SK-N-SH (cell line): ENCODE data around the gene KCNE3. TPM values are rescaled to one million over a fixed set of nuclear protein-coding genes. Genes with fewer than 3 reads are reported as not detected.

Experiments
- CTCF ChIA-PET: fragments of 300-600, 350-600 bp; formaldehyde crosslinking; extraction: SDS; loops from one replicate; lab custom pipeline; 2021; lab: Yijun Ruan, JAX
- POLR2A ChIA-PET: fragments of 350-600 bp; sonication (Branson Sonifier 250); formaldehyde crosslinking; extraction: SDS; loops from one replicate; lab custom pipeline; 2020; ENCODE audit warnings: antibody characterized with exemption, inconsistent platforms; lab: Yijun Ruan, JAX
- DNase-seq: peaks from one replicate; pipeline ENCODE4 v3.0.0; 2012
- H2AFZ ChIP-seq: fragments of 200-600 bp; sonication (generic); 2 replicates; pipeline ENCODE4 v1.8.1; 2016; ENCODE audit warnings: antibody characterized with exemption, mild to moderate bottlenecking, low read depth
- H3F3A ChIP-seq: fragments of 200-600 bp; sonication (generic); replicated peaks from 2 replicates; pipeline ENCODE3; 2016; ENCODE audit warnings: antibody characterized with exemption, mild to moderate bottlenecking; ENCODE audit not compliant: insufficient read depth
- H3K27ac ChIP-seq, 2 experiments: fragments of 200-500 bp in 1 of 2; fragments of 200-600 bp in 1 of 2; sonication (Bioruptor generic) in 1 of 2; sonication (generic), shearing (Covaris generic) in 1 of 2; 2 replicates each; pipeline versions ENCODE4 v1.5.1 to v1.6.1; 2014 to 2016; ENCODE audit warnings: low read depth in 2 of 2, inconsistent platforms in 1 of 2, low read length in 1 of 2, mild to moderate bottlenecking in 1 of 2, mixed read lengths in 1 of 2
- H3K27me3 ChIP-seq: fragments of 200-600 bp; sonication (generic), shearing (Covaris generic); 2 replicates; pipeline ENCODE4 v1.6.1; 2016; ENCODE audit warnings: mixed run types; ENCODE audit not compliant: insufficient read depth
- H3K36me3 ChIP-seq, 2 experiments: fragments of 200-500 bp in 1 of 2; fragments of 200-600 bp in 1 of 2; sonication (Bioruptor generic) in 1 of 2; sonication (generic) in 1 of 2; replicated peaks in 1 of 2; 2 replicates each; pipeline versions ENCODE3 to v1.5.1; 2014 to 2016; ENCODE audit warnings: low read length in 1 of 2, mild to moderate bottlenecking in 1 of 2; ENCODE audit not compliant: insufficient read depth in 2 of 2, control insufficient read depth in 1 of 2
- H3K4me1 ChIP-seq, 2 experiments: fragments of 200-500 bp in 1 of 2; fragments of 200-600 bp in 1 of 2; sonication (Bioruptor generic) in 1 of 2; sonication (generic), shearing (Covaris generic) in 1 of 2; 2 replicates each; pipeline versions ENCODE4 v1.5.1 to v1.6.1; 2014 to 2016; ENCODE audit warnings: low read depth in 1 of 2, low read length in 1 of 2, mixed run types in 1 of 2; ENCODE audit not compliant: insufficient read depth in 2 of 2, control insufficient read depth in 1 of 2
- H3K4me2 ChIP-seq: fragments of 200-600 bp; sonication (generic), shearing (Covaris generic); 2 replicates; pipeline ENCODE4 v1.6.1; 2017; ENCODE audit warnings: mixed run types
- H3K4me3 ChIP-seq, 2 experiments: fragments of 200-500 bp in 1 of 2; fragments of 200-600 bp in 1 of 2; sonication (Bioruptor generic) in 1 of 2; sonication (generic), shearing (Covaris generic) in 1 of 2; 2 replicates each; pipeline versions ENCODE4 v1.5.1 to v1.8.1; 2014 to 2016; ENCODE audit warnings: low read depth in 2 of 2, inconsistent platforms in 1 of 2, low read length in 1 of 2, mild to moderate bottlenecking in 1 of 2, mixed read lengths in 1 of 2, moderate library complexity in 1 of 2
- H3K79me2 ChIP-seq: fragments of 200-600 bp; sonication (generic); 2 replicates; pipeline ENCODE4 v1.8.1; 2017; ENCODE audit warnings: mild to moderate bottlenecking; ENCODE audit not compliant: insufficient read depth
- H3K9ac ChIP-seq: fragments of 200-600 bp; sonication (generic); 2 replicates; pipeline ENCODE4 v1.6.1; 2017; ENCODE audit warnings: mixed run types
- H3K9me2 ChIP-seq: fragments of 200-600 bp; sonication (generic); 2 replicates; pipeline ENCODE4 v1.6.1; 2017; ENCODE audit warnings: mixed run types
- H3K9me3 ChIP-seq: fragments of 200-600 bp; sonication (generic); 2 replicates; pipeline ENCODE4 v1.6.1; 2017; ENCODE audit warnings: mixed run types, mild to moderate bottlenecking, moderate library complexity
- H4K20me1 ChIP-seq: fragments of 200-600 bp; sonication (generic); 2 replicates; pipeline ENCODE4 v1.6.1; 2017; ENCODE audit warnings: mild to moderate bottlenecking, mixed run types; ENCODE audit not compliant: insufficient read depth
- CHD2 ChIP-seq: fragments of 150-350 bp; IDR thresholded peaks from 2 replicates; pipeline ENCODE4 v1.6.1; 2018; ENCODE audit warnings: low read length; ENCODE audit not compliant: partially characterized antibody
- ELF1 ChIP-seq: IDR thresholded peaks from 2 replicates; pipeline ENCODE4 v1.4.0; 2012
- EP300 ChIP-seq, 2 experiments: IDR thresholded peaks; 2 replicates each; pipeline versions ENCODE4 v1.4.0 to v1.6.1; 2012; ENCODE audit warnings: borderline replicate concordance in 1 of 2, low read depth in 1 of 2, low read length in 1 of 2
- EZH2phosphoT487 ChIP-seq: fragments of 200-600 bp; sonication (generic); IDR thresholded peaks from 2 replicates; pipeline ENCODE4 v1.6.1; 2017; ENCODE audit warnings: low read depth, mixed run types, mild to moderate bottlenecking, antibody characterized with exemption, moderate library complexity, borderline replicate concordance
- FOSL2 ChIP-seq: IDR thresholded peaks from 2 replicates; pipeline ENCODE4 v1.4.0; 2012; ENCODE audit warnings: low read depth, mild to moderate bottlenecking, moderate library complexity, borderline replicate concordance
- FOXM1 ChIP-seq: IDR thresholded peaks from 2 replicates; pipeline ENCODE4 v1.4.0; 2012; ENCODE audit warnings: low read depth, mild to moderate bottlenecking
- IRF3 ChIP-seq: fragments of 150-350 bp; IDR thresholded peaks from 2 replicates; pipeline ENCODE4 v1.6.1; 2016; ENCODE audit warnings: mild to moderate bottlenecking, low read depth, low read length
- MAX ChIP-seq: IDR thresholded peaks from 2 replicates; pipeline ENCODE4 v1.4.0; 2012; ENCODE audit warnings: low read depth
- MXI1 ChIP-seq: IDR thresholded peaks from 2 replicates; pipeline ENCODE4 v1.6.1; 2012; ENCODE audit warnings: mild to moderate bottlenecking, low read depth, low read length, improper control_type of control experiment
- NFIC ChIP-seq: IDR thresholded peaks from 2 replicates; pipeline ENCODE4 v1.4.0; 2012; ENCODE audit warnings: borderline replicate concordance
- PBX3 ChIP-seq: IDR thresholded peaks from 2 replicates; pipeline ENCODE4; 2012
- POLR2AphosphoS5 ChIP-seq: IDR thresholded peaks from 2 replicates; pipeline ENCODE4 v1.6.1; 2012; ENCODE audit warnings: low read depth, low read length
- REST ChIP-seq: IDR thresholded peaks from 2 replicates; pipeline ENCODE4 v1.6.1; 2012; ENCODE audit warnings: mild to moderate bottlenecking, low read depth, low read length, moderate library complexity
- RXRA ChIP-seq: IDR thresholded peaks from 2 replicates; pipeline ENCODE4 v1.4.0; 2012; ENCODE audit warnings: low read depth, mild to moderate bottlenecking, borderline replicate concordance
- SMC3 ChIP-seq: IDR thresholded peaks from 2 replicates; pipeline ENCODE4 v1.6.1; 2012; ENCODE audit warnings: low read depth, low read length, improper control_type of control experiment
- TAF1 ChIP-seq: IDR thresholded peaks from 2 replicates; pipeline ENCODE4 v1.6.1; 2012; ENCODE audit warnings: low read depth, mild to moderate bottlenecking, low read length, moderate library complexity, borderline replicate concordance
- TCF12 ChIP-seq: IDR thresholded peaks from 2 replicates; pipeline ENCODE4 v1.4.0; 2012
- TEAD4 ChIP-seq: IDR thresholded peaks from 2 replicates; pipeline ENCODE4 v1.4.0; 2012; ENCODE audit warnings: mild to moderate bottlenecking, borderline replicate concordance; ENCODE audit not compliant: insufficient read depth
- USF1 ChIP-seq: IDR thresholded peaks from 2 replicates; pipeline ENCODE4 v1.4.0; 2012; ENCODE audit warnings: low read depth, borderline replicate concordance
- YY1 ChIP-seq: IDR thresholded peaks from 2 replicates; pipeline ENCODE4 v1.4.0; 2012; ENCODE audit warnings: low read depth, mild to moderate bottlenecking
- WGBS: methylation state at CpG from one replicate; pipeline ENCODE4 v1.1.6; 2017; ENCODE audit warnings: low lambda C conversion rate; 5-methylcytosine and 5-hydroxymethylcytosine counted together
- polyA plus RNA-seq, 3 experiments: library from polyadenylated mRNA; depleted of rRNA; stranded (reverse); fragments of >200 nt; gene quantifications; 2 replicates each; pipeline ENCODE4 v1.2.3, GENCODE V29; 2012

Gene KCNE3
- polyA plus RNA-seq, 1 of the 3 experiments (the other 2 are of a cell fraction), result not detected

GRCh38 chr11:74412733-74413359 is 54.5 kb downstream of the KCNE3 start:
- Histone ChIP-seq H3K36me3 (no peaks in the 10 kb centered on the region), H3K79me2 (no peaks in the 10 kb centered on the region), H3K4me1 (peaks cover 0 to 6% of the 10 kb centered on the region in 2 experiments; a peak in 3 of 4 replicates), H3K27me3 (no peaks in the 10 kb centered on the region), H3K9me2 (no peaks in the 10 kb centered on the region), H3K27ac (no peak overlapping the region), H4K20me1 (no peaks in the 10 kb centered on the region), H2AFZ (no peak overlapping the region), H3K4me3 (no peak overlapping the region), H3K9ac (no peak overlapping the region), H3K9me3 (no peaks in the 10 kb centered on the region), H3K4me2 (no peak overlapping the region), H3F3A (peaks cover 3% of the 10 kb centered on the region)
- POLR2A ChIA-PET, result no interaction called here
- no peak for TF ChIP-seq FOSL2
- no peak for TF ChIP-seq MXI1
- TF ChIP-seq POLR2AphosphoS5, result no peak
- no peak for TF ChIP-seq EP300 (IDR thresholded peaks at IDR 0.05; ENCODE audit: borderline replicate concordance in 1 of 2, low read depth in 1 of 2, low read length in 1 of 2)
- no peak for TF ChIP-seq YY1
- no peak for TF ChIP-seq TCF12
- no peak for TF ChIP-seq TAF1
- TF ChIP-seq USF1, result no peak
- TF ChIP-seq ELF1, result no peak
- no peak for TF ChIP-seq EZH2phosphoT487
- no peak for TF ChIP-seq SMC3
- DNase-seq, result no peak
- WGBS, result 88% methylated on average over 11 of the region's 11 CpGs
- CTCF ChIA-PET, result interaction anchor here (1.0 to 1.2 kb wide), 2 partner anchors 24 to 313 kb away, joined by 3 read pairs; no protein-coding TSS in a partner anchor

GRCh38 chr11:74412321-74412720 is 55.0 kb downstream of the KCNE3 start:
- no peaks in the 10 kb centered on the region for H3K9me2 ChIP-seq
- no peak overlapping the region for H3K9ac ChIP-seq
- H3K36me3 ChIP-seq, result no peaks in the 10 kb centered on the region
- peaks cover 0 to under 1% of the 10 kb centered on the region in 2 experiments; a peak in 1 of 4 replicates for H3K4me1 ChIP-seq
- no peaks in the 10 kb centered on the region for H3K9me3 ChIP-seq
- no peaks in the 10 kb centered on the region for H4K20me1 ChIP-seq
- no peak overlapping the region for H3K4me2 ChIP-seq
- no peak for TF ChIP-seq MAX
- no peak for TF ChIP-seq RXRA
- no peak for TF ChIP-seq SMC3
- TF ChIP-seq NFIC, result no peak
- no peak for TF ChIP-seq IRF3
- TF ChIP-seq POLR2AphosphoS5, result no peak
- no peak for TF ChIP-seq YY1
- TF ChIP-seq FOXM1, result no peak
- no peak for TF ChIP-seq TEAD4
- no peak for TF ChIP-seq REST
- TF ChIP-seq PBX3, result no peak
- TF ChIP-seq CHD2, result no peak
- H3K27me3 ChIP-seq, result no peaks in the 10 kb centered on the region
- no peak overlapping the region for H2AFZ ChIP-seq
- no peak overlapping the region for H3K4me3 ChIP-seq
- WGBS, result 62% methylated on average over 2 of the region's 2 CpGs
- H3F3A ChIP-seq, result peaks cover 2% of the 10 kb centered on the region
- POLR2A ChIA-PET, result no interaction called here
- CTCF ChIA-PET, result interaction anchor here (0.7 to 1.0 kb wide), 2 partner anchors 23 to 154 kb away, joined by 3 read pairs; no protein-coding TSS in a partner anchor
- no peaks in the 10 kb centered on the region for H3K79me2 ChIP-seq
- H3K27ac ChIP-seq, result no peak overlapping the region
- DNase-seq, result no peak
